Kidney epithelial cell (primary cell): ENCODE data around the gene TLX2. TPM values are rescaled to one million over a fixed set of nuclear protein-coding genes. Genes with fewer than 3 reads are reported as not detected.
"Not testable (repeated sequence)": the region's sequence is repeated elsewhere in the genome, so short reads cannot be mapped to it uniquely, and the experiment has no call there.

Source experiments
- DNase-seq: peaks from one replicate; pipeline ENCODE4 v3.0.0-alpha.2; 2010; ENCODE audit warnings: low read depth
- H3K27me3 ChIP-seq: 2 replicates; pipeline ENCODE4 v1.6.0; 2011; ENCODE audit warnings: low read length; ENCODE audit not compliant: control insufficient read depth, insufficient read depth
- H3K36me3 ChIP-seq: 2 replicates; pipeline ENCODE4 v1.5.1; 2011; ENCODE audit warnings: low read length; ENCODE audit not compliant: control insufficient read depth, insufficient read depth
- H3K4me3 ChIP-seq: 2 replicates; pipeline ENCODE4 v1.5.1; 2011; ENCODE audit warnings: low read depth, mild to moderate bottlenecking, control low read depth, low read length
- CTCF ChIP-seq: IDR thresholded peaks from 2 replicates; pipeline ENCODE4 v1.5.1; 2011; ENCODE audit warnings: mild to moderate bottlenecking, moderate library complexity, low read length, control low read depth, inconsistent platforms; ENCODE audit not compliant: insufficient read depth, poor library complexity, severe bottlenecking
- total RNA-seq: library from RNA; depleted of rRNA; stranded (reverse); fragments of >200 nt; gene quantifications from 2 replicates; pipeline ENCODE4 v1.2.3, GENCODE V29; 2015

TLX2 gene
- total RNA-seq, 1 donor from 2014 or later: not detected

GRCh38 chr2:74559912-74560311 is 45.7 kb downstream of the TLX2 start:
- TF ChIP-seq CTCF: no peak
- DNase-seq: no peak
- H3K4me3 ChIP-seq: no peak overlapping the region
- no peaks in the 10 kb centered on the region for H3K36me3 ChIP-seq
- no peaks in the 10 kb centered on the region for H3K27me3 ChIP-seq

GRCh38 chr2:74560591-74560990 is 46.3 kb downstream of the TLX2 start:
- no peak for TF ChIP-seq CTCF
- H3K36me3 ChIP-seq: no peaks in the 10 kb centered on the region
- DNase-seq: no peak
- no peaks in the 10 kb centered on the region for H3K27me3 ChIP-seq
- no peak overlapping the region for H3K4me3 ChIP-seq

DNA sequence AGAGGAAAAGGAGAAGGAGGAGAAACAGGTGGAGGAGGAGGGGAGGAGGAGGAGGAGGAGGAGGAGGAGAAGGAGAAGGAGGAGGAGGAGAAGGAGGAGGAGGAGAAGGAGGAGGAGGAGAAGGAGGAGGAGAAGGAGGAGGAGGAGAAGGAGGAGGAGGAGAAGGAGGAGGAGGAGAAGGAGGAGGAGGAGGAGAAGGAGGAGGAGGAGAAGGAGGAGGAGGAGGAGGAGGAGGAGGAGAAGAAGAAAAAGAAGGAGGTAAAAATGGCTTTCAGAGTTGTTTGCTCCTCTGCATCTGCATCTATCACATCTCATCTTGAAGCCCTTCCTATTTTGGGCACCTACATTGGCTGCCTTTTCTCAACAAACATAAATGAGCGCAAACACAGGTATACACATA is 46.8 kb downstream of the TLX2 start:
- not testable (repeated sequence) for H3K27me3 ChIP-seq, H3K4me3 ChIP-seq, DNase-seq, H3K36me3 ChIP-seq

DNA sequence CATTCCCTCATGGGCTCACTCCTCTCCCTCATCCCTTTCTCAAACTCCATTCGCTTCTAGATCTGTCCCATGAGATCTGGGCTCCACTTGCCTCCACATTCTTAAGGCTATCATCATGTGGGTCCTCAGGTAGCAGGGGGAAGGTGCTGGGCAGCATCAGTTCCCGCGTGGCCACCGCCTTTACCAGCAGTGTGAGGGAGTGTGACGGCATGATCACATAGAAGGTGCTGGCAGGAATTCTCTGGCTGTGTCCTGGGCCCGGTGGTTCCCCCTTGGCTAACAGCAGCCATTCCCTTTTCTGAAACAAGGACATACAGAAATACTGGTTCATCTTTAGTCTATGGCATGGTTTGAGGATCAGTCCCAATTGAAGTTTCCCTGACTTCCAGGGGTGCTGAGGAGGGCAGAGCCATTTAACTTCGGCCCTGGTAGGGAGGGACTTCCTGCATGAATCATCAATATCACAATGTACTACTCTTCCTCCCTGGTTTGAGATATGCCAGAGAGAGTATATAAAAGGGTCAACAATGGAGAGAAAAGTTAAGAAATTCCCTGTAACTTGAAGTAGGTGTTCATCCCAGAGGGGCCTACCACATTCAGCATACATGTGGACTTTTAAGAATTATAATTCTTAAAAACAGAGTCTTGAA is 48.0 kb downstream of the TLX2 start:
- no peak for TF ChIP-seq CTCF
- no peak overlapping the region for H3K4me3 ChIP-seq
- DNase-seq: no peak
- no peaks in the 10 kb centered on the region for H3K36me3 ChIP-seq
- no peaks in the 10 kb centered on the region for H3K27me3 ChIP-seq

- TF ChIP-seq CTCF: no peak
- Histone ChIP-seq H3K4me3 (no peak overlapping the region), H3K27me3 (no peaks in the 10 kb centered on the region), H3K36me3 (no peaks in the 10 kb centered on the region)
- DNase-seq: no peak
Observed at GRCh38 chr2:74564222-74564621, 50.0 kb downstream of the TLX2 start.

- H3K27me3 ChIP-seq: no peaks in the 10 kb centered on the region
- TF ChIP-seq CTCF: no peak
- H3K4me3 ChIP-seq: no peak overlapping the region
- DNase-seq: no peak
- no peaks in the 10 kb centered on the region for H3K36me3 ChIP-seq
Observed at GRCh38 chr2:74566076-74566753, 52.0 kb downstream of the TLX2 start.
